Stimulated activated CD8-positive, alpha-beta memory T cell treated with anti-CD3 and anti-CD28 coated beads, Interleukin-12 subunit alpha, Interleukin-12 subunit beta, amount 100 ng/mL, for 24 hours (primary cell): ENCODE results near the gene CXCL1.
"Not testable (repeated sequence)": the region's sequence is repeated elsewhere in the genome, so short reads cannot be mapped to it uniquely, and the experiment has no call there.

Experiments
- DNase-seq: peaks from one replicate; pipeline ENCODE4 v3.0.0-alpha.2; 2020; ENCODE audit errors: extremely low read depth

The CXCL1 gene

DNA sequence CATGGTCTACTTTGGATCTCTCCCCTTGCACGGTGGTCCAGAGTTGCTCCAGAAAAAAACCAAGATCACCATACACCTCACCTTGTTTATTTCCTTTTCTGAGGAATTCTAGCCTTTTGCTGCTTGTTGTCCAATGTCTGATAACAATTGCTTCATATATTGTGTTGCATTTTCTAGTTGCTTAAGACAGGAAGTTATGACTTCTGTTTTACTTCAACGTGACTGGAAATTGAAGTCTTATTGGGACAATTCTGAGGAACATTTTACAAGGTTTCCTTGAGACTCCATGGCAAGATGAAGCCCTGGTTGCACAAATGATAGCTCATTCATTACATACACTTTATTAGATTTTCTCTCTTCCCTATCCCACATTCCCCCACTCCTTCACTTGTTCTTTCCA, 5.2 kb downstream of the CXCL1 start:
- DNase-seq = no peak

DNA sequence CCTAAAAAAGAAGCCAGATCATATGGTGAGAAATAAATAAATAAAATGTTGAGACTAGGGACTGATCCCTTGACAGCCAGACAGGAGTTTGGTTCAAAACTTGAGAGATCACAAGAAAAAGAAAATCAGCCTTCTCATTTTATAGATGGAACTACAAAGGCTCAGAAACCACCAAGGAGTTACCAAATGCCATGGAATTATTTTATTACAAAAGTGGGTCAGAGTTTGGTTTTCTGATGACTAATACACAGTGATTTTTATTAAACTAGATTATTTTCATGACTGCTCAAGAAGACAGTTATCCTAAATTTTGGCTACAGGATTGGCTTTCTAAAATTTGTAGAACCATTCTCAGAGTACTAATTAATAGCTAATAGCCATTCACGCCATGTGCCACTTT, 6.2 kb downstream of the CXCL1 start:
- no peak for DNase-seq

DNA sequence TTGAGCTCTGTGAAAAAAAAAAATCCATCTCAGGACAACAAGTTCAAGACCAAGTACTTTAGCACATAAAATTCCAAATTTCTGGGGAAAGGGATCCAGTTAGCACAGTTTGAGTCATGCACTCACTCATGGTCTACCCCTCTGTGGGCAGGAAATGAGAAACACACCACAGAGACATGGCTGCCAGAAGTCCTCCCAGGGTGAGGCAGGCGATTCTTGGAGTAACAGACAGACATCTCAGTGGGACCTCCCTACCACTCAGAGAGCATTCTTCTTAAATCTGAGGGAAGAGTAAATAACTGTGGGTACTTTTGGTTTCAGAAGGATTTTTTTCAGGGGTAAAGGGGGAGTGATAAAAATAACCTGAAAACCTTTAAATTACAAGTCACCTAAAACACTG, 14.1 kb downstream of the CXCL1 start:
- DNase-seq = no peak

DNA sequence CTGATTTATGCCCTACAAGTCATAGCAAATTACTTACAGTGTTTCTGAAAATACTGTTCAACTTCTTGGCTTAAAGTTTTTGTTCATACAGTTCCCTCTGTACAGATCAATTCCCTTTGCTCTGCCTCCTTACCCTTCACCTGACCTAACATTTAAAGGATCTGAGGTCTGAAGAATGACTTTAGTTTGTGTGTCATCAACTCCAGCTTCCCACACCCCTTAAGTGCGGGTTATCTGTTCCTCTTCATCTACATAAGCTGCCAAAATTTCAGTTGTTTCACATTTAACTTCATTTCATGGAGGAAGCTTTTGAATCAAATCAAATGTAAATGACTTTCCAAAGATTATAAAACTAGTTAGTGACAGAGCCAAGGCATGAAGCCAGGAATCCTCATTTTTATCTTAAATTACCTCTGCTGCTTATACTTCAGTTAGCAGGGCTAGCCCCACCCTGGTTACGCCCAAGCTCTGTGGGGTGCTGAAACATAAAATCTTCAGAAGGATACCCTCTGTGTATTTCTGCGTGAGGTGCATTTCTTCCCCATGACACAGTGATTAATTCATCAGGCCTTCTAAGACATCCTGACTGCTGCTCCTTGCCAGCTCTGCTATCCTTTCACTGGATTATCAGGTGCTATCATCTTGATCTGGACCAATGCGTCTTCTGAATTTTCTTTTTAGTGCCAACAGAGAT, 16.5 kb downstream of the CXCL1 start:
- DNase-seq = no peak

DNA sequence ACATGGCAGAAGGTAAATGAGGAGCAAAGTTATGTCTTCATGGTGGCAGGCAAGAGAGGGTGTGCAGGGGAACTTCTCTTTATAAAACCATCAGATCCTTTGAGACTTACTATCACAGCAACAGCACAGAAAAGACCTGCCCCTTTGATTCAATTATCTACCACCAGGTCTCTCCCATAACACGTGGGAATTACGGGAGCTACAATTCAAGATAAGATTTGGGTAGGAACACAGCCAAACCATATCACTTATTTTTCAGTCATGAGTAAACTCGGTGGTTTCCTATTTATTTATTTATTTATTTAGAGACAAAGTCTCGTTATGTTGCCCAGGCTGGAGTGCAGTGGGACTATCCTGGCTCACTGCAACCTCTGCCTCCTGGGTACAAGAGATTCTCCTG, 22.1 kb downstream of the CXCL1 start:
- DNase-seq = no peak

DNA sequence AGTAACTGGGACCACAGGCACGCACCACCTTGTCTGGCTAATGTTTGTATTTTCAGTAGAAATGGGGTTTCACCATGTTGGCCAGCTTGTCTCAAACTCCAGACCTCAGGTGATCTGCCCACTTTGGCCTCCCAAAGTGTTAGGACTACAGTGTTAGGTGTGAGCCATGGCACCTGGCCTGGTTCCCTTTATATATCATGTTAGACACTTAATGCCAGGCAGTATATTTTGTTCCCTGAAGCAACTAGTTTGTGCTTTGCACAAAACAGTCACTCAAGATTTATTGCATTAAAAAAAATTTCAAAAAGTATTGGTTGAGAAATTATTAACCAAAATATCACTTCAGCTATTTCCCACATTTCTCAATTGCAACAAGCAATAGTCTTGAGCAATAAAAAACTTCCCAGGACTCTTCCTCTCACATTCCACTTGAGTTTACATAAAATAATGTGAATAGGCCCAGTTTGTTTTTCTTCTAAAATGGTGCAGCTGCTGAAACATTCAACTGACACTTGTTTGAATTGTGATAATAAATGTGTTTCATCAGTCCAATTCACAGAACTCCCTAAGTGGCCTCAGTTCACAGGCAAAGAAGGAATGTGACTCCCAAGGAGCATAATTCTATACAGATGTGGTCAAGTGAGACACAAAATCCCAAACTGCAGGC, 22.7 kb downstream of the CXCL1 start:
- no peak for DNase-seq

DNA sequence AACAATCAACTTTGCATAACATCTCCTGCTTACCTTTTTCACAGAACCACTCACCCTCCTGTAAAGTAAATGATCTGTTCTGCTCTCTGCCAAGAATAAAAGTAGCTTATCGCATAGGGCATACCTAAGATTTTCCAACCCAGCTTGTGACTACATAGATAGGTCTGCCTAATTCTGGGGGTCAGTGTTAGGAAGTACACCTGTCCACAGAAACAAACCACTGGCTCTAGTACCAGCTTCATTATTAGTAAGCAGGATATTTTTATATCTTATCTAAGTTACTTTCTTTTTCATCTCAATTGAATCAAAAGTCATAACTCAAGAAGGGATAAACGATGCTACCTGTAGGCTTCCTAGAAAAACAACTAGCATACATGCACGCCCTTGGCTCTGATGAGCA, 23.8 kb downstream of the CXCL1 start:
- DNase-seq = no peak

DNA sequence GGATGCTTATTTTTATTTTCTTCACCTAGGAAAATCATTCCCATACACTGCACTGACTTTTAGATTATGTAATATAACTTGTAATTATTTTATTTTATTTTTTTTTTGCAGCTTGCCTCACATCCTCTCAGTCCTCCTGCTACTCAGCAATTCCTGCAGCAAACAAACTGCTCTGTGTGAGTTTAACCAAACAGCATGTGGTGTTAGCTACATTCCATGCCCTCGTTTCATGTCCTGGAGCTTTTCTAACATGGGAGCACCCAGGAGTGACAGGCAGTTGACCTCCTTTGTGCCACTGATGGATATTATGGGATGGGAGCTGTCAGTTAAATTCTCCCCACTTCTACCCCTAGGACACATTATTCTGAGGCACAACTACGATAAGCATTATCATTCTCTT, 24.8 kb downstream of the CXCL1 start:
- no peak for DNase-seq

DNA sequence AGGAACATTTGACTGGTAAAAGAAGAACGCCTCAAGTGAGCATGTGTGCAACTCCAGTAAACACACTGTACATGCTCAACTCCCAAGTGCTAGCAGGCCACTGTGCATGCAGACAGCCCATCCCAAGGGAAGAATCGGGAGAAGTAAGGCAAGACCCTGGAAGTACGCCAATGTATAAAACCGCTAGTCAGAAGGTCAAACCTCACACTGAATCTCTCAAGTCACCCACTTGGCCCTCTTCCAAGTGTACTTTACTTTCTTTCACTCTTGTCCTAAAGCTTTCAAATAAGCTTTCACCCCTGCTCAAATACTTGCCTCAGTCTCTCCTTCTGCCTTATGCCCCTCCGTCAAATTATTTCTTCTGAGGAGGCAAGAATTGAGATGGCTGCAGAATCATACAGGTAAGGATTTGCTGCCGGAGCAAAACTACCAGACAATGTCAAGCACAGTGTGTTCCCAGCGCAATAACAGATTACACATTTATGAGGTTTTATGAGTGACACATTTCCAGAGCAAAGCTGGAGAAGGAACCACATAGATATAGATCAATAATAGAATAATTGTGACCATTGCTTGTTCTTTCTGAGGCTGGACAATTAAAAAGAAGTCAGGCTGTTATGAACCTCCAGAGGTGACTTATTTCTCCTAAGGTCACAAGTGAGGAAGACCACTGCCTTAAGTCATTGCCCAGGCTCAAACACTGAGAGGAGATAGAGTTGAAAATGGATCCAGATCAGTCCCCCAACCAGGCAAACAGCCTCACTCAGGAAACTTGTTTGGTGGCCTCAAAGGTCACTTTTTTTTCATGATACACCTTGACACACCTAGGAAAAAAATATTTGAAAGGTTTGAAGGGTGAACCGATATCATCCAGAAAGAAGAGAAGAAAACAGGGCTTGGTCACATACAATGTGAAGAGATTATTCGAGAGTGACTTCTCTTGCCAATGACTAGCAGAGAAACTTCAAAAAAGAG, 26.3 kb downstream of the CXCL1 start:
- DNase-seq = no peak

DNA sequence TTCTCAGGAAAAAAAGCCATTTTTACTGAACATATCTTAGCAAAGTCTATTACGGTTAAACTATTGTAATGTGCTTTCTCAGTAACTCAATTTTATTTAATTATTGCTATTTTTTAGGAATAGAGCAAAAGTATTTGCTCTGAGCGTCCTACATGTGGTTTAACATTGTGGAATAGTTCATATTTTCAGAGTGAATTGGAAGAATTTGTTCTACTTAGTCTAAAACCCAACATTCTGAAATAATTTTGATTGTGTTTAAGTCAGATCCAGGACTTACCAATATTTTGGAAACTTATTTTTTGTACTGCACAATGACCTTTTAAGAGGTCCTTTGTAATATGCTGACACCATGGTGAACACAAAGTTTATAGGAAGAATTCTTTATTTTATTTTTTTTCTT, 27.2 kb downstream of the CXCL1 start:
- DNase-seq = no peak

DNA sequence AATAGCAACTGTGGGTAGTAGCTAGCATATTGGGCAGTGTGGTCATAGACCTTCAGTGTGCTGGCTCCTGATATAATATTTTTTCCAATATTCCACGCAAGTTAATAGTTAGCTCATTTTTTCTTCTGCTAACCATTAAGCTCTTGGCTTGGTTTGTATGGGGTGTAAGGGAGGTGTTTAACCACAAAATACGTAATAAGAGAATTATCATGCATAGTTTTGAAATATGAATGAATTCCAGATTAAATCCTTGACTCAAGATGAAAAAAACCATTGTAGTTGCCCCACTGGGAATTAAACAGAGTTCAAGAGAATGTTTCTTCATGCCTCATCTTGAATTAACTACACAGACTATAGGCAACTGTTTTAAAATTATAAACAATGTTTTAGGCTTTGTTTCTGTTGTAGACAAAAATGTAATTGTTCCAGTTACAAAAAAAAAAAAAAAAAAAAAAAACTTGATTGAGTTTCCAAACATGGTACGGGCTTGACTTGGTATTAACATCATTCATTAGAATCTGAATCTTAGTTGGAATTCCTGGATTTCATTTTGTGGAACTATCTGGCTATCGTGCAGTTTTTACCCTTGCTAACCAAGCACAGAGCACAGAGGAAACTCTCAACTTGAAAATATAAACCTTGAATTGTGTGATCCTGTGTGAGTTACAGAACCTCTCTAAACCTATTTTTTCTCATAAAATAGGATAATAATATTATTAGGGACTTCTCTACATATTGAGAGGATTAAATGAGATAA, 28.4 kb downstream of the CXCL1 start:
- DNase-seq = no peak

DNA sequence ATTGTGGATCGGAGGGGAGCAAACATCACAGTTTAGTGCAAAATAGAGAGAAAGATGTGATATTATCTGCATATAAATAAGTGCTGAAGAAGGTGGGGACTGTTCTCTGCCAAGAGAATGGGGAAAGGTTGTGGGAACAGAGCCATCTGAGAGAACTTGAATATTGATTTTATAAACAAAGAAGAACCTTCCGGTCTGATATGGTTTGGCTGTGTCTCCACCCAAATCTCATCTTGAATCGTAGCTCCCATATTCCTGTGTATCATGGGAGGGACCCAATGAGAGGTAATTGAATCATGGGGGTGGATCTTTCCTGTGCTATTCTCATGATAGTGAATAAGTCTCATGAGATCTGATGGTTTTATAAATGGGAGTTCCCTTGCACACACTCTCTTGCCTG, 30.1 kb downstream of the CXCL1 start:
- not testable (repeated sequence) for DNase-seq

DNA sequence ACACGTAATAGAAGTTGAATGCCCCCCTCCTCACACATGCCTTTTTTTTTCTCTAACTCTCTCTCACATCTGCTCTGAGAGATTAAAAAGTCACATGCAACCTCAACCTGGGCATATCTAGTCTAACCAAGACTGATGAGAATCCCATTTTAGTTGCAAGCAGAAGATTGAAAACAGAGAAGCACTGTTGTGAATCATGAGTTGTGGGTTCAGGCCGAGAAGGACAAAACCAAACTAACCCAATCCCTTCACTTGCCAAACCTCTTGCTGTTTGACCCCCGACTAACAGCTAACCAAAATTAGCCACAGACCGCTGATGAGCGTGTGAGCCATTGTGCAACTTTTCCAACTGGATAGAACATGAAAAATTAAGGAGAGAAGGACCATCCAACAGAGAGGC, 31.8 kb downstream of the CXCL1 start:
- no peak for DNase-seq

DNA sequence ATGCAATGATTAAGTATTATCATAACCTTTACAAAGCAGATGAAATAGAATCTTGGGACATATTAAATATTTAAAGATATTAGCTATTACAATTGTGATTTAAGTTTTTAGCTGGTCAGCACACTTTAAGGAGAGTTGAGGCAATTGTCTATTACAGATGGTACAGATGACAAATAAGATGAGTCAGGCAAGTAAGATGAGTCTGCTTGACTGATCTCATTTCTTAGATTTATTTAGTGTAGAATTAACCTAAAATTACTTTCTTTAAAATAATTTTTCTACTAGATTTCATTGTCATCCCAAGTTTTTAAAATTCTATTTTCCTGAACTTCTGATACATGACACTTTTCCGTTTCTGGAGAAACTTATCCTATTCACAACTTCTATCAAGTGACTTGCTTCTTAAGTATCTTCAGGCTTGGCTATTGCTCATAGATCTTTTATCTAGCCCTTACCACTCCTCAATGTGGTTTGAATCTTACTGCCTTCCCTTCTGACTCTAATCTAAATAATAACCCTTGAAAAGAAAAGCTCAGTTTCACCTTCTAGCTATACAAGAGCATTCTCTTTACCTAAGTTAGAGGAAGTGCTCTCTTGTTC, 32.9 kb downstream of the CXCL1 start:
- no peak for DNase-seq

DNA sequence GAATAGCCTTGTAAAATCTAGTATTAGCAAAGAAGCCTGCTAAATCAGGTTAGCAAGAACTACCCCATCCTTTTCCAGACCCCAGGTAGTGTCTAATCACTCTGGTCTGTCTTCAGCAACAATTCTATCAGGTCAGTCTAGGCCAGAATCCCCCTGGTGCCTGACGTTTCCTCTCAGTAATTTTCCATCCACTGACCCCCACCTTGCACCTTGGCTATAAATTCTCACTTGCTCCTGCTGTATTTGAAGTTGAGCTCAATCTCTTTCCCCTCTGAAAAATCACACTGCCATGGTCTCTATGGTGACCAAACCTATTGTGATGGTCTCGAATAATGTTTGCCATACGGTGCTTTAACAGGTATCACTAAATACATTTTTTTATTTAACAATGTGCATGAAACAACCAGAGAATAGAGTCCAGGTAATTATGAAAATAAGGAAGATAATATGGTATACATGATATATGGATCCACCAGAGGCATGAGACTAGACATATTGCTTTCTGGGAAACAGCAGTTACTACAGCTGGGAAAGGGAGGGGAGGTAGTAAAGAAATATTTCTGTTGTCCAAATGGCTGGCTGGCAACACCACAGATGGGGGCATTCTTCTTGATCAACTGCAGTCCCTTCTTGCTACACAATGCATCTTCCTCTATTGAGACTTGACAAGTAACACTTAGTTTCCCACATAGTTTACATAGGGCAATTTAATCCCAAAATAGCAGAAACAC, 33.8 kb downstream of the CXCL1 start:
- DNase-seq = no peak

DNA sequence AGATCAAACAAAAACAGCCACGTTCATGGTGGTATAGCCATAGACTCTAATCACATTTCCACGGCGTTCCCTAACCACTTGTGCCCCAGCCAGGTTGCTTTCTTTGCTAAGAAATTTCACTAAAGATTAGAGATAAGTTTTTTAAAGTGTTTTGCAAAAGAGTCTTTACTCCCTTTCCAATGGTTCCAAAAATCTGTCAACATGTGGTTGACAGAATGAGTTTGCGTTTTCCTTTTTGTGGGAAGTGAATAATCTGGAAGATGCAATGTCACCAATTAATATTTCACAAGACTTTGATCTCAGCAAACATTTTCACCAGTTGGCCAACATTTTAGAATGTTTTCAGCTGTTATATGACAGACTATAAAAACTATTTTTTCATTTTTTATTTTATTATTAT, 35.3 kb downstream of the CXCL1 start:
- no peak for DNase-seq

DNA sequence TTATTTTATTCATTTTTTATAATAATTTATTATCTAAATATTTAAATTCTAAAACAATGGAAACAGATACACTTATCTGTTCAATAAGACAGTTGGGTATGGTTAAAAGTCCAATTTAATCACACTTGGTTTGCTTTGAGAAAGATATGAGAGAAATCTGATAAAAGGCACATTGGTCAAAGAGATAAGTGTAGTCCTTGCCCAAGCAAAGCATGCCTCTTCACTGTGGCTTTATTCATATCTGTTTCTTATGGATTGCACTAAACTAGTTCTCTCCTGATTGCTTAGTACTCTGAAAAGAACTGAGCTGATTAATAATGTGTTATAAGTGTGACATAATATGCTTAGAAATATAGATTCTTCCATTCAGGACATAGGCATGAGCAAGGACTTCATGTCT, 39.8 kb downstream of the CXCL1 start:
- DNase-seq = no peak

DNA sequence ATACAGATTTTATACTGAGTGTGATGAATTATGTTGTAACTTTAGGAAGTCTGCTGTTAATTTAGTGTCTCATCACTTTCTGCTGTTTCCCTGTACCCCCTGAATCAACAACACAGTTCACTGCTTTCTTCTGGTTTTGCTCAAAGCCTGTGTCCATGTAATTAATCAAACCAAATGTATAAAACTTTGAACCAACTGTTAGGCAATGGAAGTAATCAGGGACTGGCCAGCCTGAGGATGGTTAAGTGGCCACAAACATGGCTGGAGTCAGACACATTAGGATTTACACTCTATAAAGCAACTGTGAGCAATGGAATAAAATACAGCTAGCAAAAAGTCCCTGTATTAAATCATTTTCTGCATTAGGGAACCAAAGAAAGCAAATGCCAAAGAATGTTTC, 42.6 kb downstream of the CXCL1 start:
- DNase-seq = no peak

DNA sequence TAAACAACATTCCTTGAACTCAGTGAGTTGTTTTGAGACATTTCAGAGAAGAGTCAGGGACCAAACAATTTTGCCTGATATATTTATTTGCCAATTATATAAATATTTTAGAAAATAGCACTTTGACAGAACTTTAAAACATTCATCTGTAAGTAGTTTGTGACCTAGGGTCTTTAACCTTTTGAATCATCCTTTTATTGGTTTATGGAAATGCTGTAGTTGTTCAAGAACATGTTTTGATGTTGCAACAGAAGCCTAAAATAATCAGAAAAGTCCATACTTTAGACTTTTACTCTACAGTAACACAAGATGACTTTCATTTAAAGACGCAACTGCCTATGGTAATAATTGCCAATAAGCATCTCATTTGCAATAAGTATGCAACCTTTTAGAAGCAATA, 43.0 kb downstream of the CXCL1 start:
- DNase-seq = no peak

DNA sequence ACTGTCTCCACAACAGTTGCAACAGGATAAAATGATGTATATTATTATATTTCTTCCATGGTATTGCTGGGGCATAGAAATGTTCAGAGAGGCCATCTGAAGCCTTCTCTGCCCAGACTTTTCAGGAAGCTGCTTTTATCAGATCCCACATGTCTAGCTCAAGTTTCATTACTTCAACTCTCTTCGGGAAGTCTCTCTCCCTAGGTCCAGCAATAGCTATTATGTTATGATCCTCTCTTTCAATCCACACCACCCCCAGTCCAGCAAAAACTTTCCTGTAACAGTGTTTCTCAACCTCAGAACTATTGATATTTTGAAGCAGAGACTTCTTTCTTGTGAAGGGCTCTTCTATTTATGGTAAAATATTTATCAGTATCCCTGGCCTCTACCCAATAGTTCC, 44.9 kb downstream of the CXCL1 start:
- no peak for DNase-seq
